ENCODE results near the gene COL6A5.

COL6A5 gene

DNA sequence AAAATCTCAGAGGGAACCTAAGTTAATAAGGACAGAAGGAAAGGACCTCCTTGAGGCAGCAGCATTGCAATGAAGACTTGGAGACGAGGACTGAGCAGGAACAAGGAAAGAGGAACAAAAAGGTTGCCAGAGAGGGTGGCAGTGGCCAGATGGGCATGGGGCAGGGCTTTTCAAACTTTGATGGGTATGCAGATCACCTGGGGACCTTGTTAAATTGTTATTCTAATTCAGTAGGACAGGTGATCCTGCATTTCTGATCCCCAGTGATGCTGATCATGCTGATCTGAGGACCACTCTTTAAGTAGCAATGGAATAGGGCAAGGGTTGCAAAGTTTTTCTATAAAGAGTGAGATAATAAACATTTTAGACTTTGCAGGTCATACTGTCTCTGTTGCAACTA, 182.6 kb downstream of the COL6A5 start:
- DNase-seq, result no peak

DNA sequence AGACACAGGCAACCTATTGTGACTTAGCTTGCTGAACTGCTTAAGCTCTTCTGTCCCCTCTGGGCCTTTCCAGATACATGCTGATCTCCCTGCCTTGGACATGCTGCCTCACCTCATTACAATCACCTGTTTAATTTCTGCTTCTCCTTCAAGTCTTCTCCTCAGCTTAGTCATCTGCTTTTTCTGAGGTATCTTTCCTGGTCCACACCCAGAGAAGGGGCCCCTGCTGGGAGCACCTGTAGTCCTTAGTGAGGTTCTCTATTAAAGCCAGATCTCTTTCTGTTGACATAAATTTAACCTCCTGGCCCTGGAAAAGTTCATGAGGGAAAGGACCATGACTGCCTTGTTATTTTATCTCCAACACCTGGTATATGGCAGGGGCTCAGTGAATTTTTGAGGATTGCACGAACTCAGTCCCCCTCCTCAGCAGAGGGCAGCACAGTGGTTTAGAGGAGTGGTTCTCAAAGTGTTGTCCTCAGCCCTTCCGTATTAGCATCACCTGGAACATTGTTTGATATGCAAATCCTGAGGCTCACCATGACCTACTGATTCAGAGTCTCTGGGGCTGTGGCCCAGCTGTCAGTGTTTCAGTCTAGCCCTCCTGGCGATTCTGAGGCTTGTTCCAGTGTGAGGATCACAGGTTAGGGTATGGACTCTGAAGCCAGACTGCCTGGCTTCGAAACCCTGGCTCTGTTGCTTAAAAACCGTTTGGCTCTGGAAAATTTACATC, 184.2 kb downstream of the COL6A5 start:
- DNase-seq, result no peak

DNA sequence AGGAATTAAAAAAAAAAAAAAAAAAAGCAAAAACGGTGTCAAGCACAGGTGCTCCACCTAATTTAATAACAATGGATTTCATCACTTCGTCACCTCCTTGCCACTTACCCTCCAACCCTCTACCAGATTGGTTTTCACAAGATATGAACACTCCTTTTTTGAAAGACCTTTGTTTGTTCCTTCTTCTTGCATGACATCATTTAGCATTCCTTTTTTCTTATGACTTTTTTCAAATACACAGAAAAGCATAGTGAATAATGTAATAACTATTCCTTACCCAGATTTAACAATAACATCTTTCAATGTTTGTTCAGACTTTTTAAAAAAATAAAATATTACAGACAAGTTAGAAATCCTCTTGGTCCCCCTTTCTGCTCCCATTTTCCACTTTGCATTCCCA, 187.8 kb downstream of the COL6A5 start:
- no peak for DNase-seq

All from NCI-H2029 treated with DMSO at 0.1 percent for 48 hours (cell line).